Measurements from ENCODE around the gene KICS2. TPM values are rescaled to one million over a fixed set of nuclear protein-coding genes. Genes with fewer than 3 reads are reported as not detected.

KICS2 gene
- total and polyA plus RNA-seq, 2 donors (not counting 3 experiments of a cell fraction or from before 2014, with no cell fraction given), result 1.6 to 3.2 TPM

DNA sequence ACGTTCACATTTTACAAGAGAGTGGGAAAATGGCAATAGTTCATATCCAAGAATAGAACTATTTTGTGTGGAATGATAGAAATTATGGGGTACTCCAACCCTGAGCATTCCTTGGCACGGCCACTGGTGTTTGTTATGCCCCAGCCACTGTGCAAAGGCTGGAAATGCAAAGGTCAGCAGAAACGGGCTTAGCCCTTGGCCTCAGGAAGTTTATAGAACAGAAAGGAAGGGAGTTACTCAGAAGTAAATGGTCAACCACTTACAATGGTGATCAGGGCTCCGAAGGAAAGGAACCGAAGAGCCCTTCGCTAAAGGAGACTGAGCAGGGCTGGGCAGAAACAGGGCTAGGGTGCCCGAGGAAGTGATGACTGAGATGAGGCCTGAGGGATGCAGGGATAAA is 45.1 kb downstream of the KICS2 start:
- TF ChIP-seq FOS (IDR thresholded peaks at IDR 0.05; ENCODE audit: borderline replicate concordance, insufficient read depth, low read length) (peak; percentile 50), GATA2 (IDR thresholded peaks at IDR 0.05; ENCODE audit: insufficient read depth, insufficient read length, low read depth, low read length) (peak; percentile 36), POLR2A (IDR thresholded peaks at IDR 0.05; ENCODE audit: low read depth, low read length) (no peak)
- Histone ChIP-seq H2AFZ (ENCODE audit: low read depth, low read length) (peak overlapping the region; percentile 22), H3K9me3 (replicated peaks; ENCODE audit: control insufficient read depth, insufficient read depth, low read length) (no peaks in the 10 kb centered on the region), H3K9me1 (replicated peaks; ENCODE audit: control insufficient read depth, extremely low read depth, insufficient read depth, low read length) (no peaks in the 10 kb centered on the region), H3K4me2 (ENCODE audit: insufficient read depth, low read length) (peak overlapping the region; percentile 39), H3K36me3 (ENCODE audit: control insufficient read depth in 2 of 2, extremely low read depth in 1 of 2, insufficient read depth in 2 of 2, low read length in 2 of 2) (no peaks in the 10 kb centered on the region), H3K79me2 (ENCODE audit: control insufficient read depth, insufficient read depth, low read length) (no peaks in the 10 kb centered on the region), H4K20me1 (replicated peaks; ENCODE audit: control insufficient read depth, extremely low read depth, insufficient read depth, low read length) (no peaks in the 10 kb centered on the region), H3K27me3 (ENCODE audit: control insufficient read depth in 2 of 2, insufficient read depth in 2 of 2, low read length in 2 of 2) (no peaks in the 10 kb centered on the region), H3K27ac (ENCODE audit: insufficient read depth, low read depth, low read length) (peak overlapping the region; percentile 0), H3K4me3 (replicated peaks in 1 of 3; ENCODE audit: insufficient read depth in 1 of 3, low read depth in 1 of 3, low read length in 3 of 3) (no peak overlapping the region), H3K4me1 (ENCODE audit: control insufficient read depth, extremely low read depth, insufficient read depth, low read length) (peaks cover 44% of the 10 kb centered on the region), H3K9ac (replicated peaks; ENCODE audit: extremely low read depth, insufficient read depth, low read length) (no peak overlapping the region)
- FAIRE-seq, result peak; percentile 83
- intact Hi-C loops (cut with micrococcal nuclease) (no loop called here), dilution Hi-C loops (cut with MboI; ENCODE audit: extremely low pct_ligation_motif_present, low sequenced_read_pairs) (no loop called here)
- BruUV-seq (replicated peaks), result no TSS peak
- peak; percentile 81 for DNase-seq (ENCODE audit: low read depth, low spot score)
- CTCF ChIA-PET, result interaction anchor here (1.3 kb wide), 1 partner anchor 16 kb away, joined by 3 read pairs; no protein-coding TSS in a partner anchor
- POLR2A ChIA-PET, result no interaction called here

- intact Hi-C loops (cut with micrococcal nuclease), result no loop called here
- no peaks in the 10 kb centered on the region for H3K79me2 ChIP-seq (ENCODE audit: control insufficient read depth, insufficient read depth, low read length)
- FAIRE-seq (no peak), DNase-seq (ENCODE audit: low read depth, low spot score) (no peak)
- no peaks in the 10 kb centered on the region for H3K36me3 ChIP-seq (ENCODE audit: control insufficient read depth in 2 of 2, extremely low read depth in 1 of 2, insufficient read depth in 2 of 2, low read length in 2 of 2)
- no peak overlapping the region for H2AFZ ChIP-seq (ENCODE audit: low read depth, low read length)
- H3K9me3 ChIP-seq (replicated peaks; ENCODE audit: control insufficient read depth, insufficient read depth, low read length), result no peaks in the 10 kb centered on the region
- no peak overlapping the region for H3K4me3 ChIP-seq (replicated peaks in 1 of 3; ENCODE audit: insufficient read depth in 1 of 3, low read depth in 1 of 3, low read length in 3 of 3)
- TF ChIP-seq EZH2 (IDR thresholded peaks at IDR 0.05; ENCODE audit: borderline replicate concordance, low read depth, low read length, severe bottlenecking), result no peak
- H3K9me1 ChIP-seq (replicated peaks; ENCODE audit: control insufficient read depth, extremely low read depth, insufficient read depth, low read length), result no peaks in the 10 kb centered on the region
- H3K27me3 ChIP-seq (ENCODE audit: control insufficient read depth in 2 of 2, insufficient read depth in 2 of 2, low read length in 2 of 2), result no peaks in the 10 kb centered on the region
- no peaks in the 10 kb centered on the region for H4K20me1 ChIP-seq (replicated peaks; ENCODE audit: control insufficient read depth, extremely low read depth, insufficient read depth, low read length)
- peaks cover 41% of the 10 kb centered on the region for H3K4me1 ChIP-seq (ENCODE audit: control insufficient read depth, extremely low read depth, insufficient read depth, low read length)
- BruUV-seq (replicated peaks), result no TSS peak
- CTCF ChIA-PET, result no interaction called here
- H3K4me2 ChIP-seq (ENCODE audit: insufficient read depth, low read length), result no peak overlapping the region
- dilution Hi-C loops (cut with MboI; ENCODE audit: extremely low pct_ligation_motif_present, low sequenced_read_pairs), result no loop called here
- H3K9ac ChIP-seq (replicated peaks; ENCODE audit: extremely low read depth, insufficient read depth, low read length), result no peak overlapping the region
- no peak overlapping the region for H3K27ac ChIP-seq (ENCODE audit: insufficient read depth, low read depth, low read length)
- POLR2A ChIA-PET, result no interaction called here
Measured at GRCh38 chr12:64175254-64175945, 46.7 kb downstream of the KICS2 start.

Measured in endothelial cell of umbilical vein (primary cell).